HG03521 (cell line): Measurements from ENCODE around the gene TMEM17.

Experiments used
- ATAC-seq: cut with Tn5 transposase; IDR thresholded peaks from one replicate; pipeline ENCODE4 v1.9.1; 2021; ENCODE audit warnings: mild to moderate bottlenecking, moderate library complexity; ENCODE audit not compliant: unreplicated experiment

Gene TMEM17

DNA sequence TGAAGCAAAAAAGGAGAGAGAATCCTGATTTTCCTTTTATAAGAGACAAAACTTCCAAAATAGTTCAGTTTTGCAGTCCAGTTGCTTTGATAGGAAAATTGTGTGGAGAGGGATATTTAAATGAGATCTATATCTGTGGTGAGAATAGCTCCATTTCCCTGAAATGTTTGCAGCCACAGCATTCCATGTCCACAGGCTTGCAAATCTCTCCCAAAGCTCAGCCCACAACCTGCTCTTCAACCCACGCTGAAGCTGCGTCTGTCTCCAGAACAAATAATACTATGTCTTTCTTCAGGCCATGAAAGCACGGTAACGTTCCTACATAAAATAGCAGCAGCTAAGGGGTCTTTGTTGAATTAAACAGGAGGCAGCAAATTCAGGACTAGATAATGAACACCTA is 31.8 kb downstream of the TMEM17 start:
- ATAC-seq: no peak

DNA sequence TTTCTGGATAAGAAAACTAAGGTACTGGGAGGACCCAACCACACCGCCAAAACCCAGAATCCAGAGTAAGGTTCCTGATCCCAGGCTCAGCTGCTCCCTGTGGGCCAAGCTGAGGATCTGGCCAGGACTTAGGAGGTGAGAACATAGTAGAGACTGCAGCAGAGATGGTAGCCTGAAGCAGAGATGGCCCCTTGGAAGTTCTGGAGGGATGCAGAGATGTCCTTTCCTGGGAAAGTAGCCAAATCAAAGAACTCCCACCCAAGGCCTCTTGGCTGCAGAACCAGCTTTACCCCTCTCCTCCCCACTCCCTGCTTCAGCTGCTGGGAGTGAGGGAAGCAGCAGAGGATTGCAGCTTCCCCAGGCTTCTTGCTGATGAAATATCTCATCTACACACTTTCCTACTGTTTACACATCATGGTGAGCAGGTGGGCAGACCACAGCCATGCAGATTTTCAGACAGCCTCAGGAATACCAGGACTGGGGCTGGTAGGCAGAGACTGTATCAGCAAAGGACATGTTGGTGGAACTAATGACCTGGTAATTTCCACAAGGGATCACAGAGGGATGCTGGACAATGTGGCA is 32.7 kb downstream of the TMEM17 start:
- no peak for ATAC-seq

DNA sequence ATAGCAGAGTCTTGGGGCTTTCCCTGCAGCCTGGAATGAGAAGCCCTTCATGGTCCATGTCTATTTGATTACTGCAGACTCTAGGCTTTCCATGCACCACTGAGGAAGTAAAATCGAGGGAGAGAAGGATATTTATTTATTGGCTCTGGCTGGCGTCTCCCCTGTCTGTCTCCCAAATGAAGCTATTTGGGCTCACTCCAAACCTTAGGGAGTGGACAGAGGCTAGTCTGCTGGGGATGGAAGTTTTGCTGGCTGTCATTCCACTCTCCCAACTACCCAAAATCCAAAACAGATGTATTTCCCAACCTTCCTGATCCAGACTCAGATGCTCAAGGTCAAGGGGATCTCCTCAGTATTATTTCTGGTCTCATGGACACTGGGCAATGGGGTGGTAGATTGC is 33.7 kb downstream of the TMEM17 start:
- no peak for ATAC-seq

DNA sequence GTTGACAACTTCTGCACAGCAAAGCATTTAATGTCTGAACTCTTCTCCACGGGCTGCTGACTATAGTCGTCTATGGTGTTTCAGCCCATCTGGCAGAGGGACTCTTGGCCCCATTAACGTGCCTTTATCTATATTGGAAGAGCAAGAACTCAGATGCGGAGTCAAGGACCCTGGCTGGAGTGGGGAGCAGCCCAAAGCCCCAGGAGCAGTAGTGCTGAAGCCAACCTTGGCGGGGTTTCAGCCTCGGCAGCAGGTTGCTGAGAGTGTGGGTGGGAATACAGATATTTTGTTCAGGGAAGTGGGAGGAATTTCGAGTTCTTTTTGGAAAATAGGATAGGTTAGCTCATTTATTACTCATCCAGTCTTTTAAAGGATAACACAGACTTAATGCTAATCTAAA is 34.2 kb downstream of the TMEM17 start:
- no peak for ATAC-seq

DNA sequence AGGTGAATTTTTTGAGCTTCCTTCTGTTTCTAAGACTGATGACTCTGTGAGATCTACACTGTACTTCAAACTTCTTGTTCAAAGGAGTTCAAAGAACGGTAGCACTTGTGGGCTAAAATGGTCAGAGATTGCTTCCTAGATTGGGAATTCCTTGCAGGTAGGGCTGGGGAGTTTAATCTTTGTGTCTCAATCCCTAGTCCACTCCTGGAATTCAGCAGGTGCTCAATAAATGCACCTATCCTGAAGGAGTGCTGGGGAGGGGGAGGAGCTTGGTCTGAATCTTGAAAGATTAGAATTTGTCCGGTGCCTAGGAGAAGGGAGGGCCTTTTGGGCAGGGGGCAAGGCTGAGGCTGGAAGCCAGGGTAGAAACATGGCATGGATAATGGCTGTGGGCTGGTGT is 34.6 kb downstream of the TMEM17 start:
- no peak for ATAC-seq

DNA sequence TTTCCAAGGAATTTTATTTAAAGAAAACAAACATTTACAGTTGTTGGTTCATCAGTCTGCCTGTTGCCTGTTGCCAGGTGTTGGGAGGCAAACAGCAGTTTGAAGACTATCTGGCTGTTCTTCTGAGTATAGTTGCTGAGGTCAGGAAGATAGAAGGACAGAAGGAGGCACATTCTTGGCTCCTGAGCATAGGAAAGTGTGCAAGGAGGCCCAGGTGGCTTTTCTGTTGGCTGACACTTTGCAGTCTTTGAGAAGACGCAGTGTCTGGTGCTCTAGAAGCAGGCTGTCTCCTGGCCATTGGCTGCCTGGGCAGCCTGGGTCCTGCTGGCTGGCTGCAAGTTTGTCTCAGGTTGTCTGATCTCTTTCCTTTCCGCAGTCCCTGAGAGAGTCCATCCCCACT is 36.4 kb downstream of the TMEM17 start:
- ATAC-seq: no peak

DNA sequence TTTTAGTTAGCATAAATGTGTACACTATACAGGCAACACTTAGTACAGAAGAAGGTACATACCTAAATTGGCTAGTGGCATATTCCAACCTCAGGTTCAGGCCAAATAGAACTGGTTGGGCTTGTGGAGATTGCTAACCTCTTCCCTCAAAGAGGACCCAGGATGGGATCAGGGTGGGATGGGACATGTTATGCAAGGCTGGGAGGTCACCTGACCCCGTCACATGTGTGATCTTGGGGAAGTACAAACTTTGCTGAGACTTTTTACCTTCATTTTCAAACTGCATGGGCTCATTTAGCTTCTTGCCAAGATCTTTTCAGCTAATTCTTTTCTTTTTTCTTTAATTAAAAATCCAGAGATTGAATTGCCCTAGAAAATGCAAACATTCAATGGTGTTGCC is 36.9 kb downstream of the TMEM17 start:
- ATAC-seq: no peak

DNA sequence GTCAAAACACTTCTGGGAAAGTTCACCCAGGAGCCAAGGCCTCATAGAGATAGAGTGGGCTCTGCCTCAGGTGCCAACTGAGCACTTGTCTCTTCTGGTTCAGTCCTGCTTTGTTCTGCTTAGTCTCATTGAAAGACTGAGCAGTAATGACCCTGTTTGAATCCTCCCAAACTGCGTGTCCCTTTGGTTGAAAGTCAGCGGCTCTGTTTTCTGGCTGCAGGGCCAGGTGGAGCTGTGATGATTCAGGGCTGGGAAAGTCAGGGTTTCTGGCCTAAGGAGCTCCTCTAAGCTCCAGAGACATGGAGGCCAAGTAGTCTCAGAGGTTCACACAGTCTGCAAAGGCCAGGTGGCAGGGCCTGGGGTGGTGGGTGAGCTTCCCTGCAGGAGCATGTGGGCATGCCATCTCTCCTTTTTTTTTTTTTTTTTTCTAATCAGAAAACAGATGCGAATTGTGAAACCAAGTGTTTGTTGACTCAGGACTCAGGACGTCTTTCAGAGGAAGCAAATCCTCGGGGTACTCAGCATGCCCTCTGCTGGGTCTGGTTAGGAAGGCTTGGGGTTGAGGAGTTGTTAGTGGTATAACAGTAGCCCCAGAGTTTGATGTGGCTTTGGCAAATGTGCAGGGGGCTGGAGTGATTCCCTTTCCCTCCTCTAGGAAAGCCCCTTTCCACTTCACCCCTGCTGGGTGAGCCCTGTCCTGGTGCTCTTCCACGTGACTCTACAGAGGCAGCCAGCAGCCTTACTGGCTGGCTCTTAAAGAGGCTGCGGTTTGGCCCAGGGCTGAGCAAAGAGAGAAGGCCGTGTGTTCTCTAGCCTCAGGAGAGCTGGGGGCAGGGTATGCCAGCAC is 38.3 kb downstream of the TMEM17 start:
- ATAC-seq: no peak

DNA sequence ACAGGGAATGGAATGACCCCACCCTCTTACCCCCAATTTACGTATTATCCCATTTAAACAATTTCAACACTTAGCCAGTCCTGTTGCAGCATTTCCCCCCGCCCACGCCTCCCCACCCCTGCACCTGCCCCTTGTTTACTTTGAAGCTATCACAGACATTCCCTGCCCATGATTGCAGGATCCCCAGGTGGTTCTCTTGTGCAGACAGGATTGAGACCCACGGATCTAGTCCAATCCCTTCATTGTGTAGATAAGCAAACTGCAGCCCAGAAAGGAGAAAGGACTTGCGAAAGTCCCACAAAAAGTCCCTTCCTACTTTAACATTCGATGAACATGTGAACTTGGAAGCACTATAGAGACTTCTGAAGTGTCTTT is 38.9 kb downstream of the TMEM17 start:
- ATAC-seq: no peak

DNA sequence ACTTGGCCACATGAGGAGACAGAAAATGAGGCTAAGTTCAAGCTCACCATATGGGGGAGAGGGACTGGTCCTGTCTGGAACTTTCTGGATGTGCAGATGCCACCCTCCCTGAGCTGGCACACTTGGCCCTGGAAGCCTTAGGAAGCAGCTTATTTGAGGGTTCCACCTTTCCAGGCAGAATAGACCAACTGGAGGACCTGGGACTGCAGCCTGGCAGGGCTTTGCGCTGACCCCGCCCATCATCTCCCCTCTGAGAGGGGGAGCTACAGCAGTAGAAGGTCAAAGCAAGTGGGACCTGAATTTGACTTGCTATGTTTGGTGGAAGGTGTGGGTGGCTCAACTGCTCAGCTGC is 39.5 kb downstream of the TMEM17 start:
- no peak for ATAC-seq

DNA sequence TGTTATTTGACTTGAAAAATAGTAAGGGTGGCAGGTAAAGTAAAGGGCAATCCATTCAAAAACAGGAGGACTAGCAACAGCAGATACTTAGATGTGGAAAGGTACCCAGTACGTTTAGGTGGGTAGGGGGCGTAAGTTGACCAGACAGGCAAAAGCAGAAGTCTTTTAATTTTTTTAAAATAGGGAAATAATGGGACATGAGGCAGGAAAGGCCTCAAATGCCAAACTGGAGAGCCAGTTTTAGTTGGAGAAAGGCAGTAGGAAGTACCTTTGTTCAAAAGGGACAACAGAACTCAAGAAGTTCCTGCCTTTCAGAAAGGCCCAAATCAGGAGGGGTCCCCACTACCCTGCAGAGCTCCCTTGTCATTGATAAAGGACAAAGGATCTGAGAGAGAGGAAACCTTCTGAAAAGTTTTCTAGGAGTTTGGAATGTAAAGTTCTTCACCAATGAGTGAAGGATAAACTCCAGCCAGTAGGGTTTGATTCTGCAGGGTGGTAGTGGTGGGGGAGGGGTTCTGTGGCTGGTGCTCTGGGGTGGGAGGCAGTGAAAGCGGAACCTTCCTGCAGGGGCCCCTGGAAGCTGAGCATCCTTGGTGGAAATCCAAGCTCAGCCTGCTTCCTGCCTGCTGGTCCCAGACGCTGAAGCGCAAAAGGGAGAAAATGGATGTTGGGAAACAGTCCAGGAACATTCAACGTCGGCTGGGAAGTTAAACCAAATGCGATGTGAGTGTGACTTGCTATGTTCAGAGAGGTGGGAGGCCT is 40.1 kb downstream of the TMEM17 start:
- no peak for ATAC-seq

DNA sequence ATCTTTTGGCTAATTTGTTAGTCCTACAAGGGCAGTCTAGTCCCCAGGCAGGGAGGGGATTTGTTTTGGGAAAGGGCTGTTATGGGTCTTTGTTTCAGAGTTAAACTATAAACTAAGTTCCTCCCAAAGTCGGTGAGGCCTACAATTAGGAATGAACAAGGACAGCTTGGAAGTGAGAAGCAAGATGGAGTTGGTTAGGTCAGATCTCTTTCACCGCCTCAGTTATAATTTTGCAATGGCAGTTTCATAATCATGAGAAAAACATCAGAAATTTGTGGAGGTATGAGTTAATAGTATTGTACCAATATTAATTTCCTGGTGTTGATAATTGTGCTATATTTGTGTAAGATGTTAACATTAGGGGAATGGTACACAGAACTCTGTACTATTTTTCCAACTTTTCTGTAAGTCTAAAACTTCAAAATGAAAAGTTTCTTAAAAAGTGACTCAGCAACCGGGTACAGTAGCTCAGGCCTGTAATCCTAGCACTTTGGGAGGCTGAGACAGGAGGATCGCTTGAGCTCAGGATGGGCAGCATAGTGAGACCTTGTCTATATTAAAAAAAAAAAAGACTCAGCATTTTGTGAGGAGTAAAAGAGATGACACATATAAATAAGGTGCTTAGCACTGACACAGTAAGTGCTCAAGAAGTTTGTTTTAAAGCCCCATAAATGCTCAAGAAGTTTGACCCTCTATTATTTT is 40.8 kb downstream of the TMEM17 start:
- ATAC-seq: no peak

DNA sequence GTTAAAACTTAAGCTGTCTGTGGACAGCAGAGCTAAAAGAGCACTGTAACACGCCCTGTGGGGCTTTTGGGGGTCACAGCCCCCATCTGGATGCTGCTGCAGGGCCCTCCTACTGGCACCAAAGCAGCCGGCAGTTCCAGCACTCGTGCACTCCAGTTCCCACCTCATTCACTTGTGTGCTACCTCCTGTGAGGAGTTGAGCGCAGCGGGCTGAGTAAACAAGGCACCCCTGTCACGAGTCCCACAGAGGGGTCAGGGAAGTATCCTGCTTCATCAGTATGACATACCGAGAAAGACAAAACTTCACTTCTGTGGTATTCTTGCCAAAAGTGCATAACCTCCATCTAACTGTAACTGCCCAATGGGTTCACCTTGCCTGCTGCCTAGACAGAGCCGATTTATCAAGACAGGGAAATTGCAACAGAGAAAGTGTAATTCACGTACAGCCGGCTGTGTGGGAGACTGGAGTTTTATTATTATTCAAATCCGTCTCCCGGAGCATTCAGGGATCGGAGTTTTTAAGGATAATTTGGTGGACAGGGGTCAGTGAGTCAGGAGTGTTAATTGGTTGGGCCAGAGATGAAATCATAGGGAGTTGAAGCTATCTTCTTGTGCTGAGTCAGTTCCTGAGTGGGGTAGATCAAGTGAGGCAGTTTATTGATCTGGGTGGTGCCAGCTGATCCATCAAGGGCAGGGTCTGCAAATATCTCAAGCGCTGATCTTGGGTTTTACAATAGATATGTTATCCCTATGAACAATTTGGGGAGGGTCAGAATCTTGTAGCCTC is 41.6 kb downstream of the TMEM17 start:
- no peak for ATAC-seq

DNA sequence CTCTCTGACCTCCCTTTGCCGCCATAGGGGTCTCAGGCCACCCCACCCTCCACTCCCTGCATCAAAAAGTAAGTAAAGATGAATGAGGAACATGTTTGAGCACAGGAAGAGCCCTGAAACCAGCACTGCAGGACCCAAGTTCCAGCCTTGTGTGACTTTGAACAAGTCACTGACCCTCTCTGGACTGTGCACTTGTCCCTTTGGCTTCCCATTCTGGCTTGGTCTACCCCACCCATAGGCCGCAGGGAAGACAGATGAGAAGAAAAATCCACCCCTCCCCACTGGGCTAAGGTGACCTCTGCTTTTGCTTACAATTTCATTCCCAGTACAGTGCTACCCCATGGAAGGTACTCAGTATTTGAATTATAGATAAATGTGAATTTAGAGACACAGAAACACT is 43.8 kb downstream of the TMEM17 start:
- no peak for ATAC-seq

DNA sequence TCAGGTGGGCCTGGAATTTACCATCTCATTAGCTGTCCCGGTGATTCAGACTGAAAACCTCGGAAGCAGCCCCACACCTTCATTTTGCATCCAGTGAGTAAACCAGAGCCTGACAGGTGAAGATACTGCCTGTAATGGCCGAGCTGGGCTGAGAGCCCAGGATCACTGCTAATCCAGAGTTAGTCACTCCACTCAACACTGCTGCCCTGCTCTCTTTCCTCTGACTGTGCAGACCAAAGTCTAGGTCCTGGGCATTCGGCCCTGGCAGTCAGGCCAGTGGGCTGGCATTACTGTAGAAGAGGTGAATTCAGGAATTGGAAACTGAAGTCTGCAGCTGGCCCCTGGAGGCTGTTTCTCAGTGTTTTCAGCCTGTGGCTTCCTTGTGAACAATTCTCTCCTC is 44.3 kb downstream of the TMEM17 start:
- ATAC-seq: no peak

DNA sequence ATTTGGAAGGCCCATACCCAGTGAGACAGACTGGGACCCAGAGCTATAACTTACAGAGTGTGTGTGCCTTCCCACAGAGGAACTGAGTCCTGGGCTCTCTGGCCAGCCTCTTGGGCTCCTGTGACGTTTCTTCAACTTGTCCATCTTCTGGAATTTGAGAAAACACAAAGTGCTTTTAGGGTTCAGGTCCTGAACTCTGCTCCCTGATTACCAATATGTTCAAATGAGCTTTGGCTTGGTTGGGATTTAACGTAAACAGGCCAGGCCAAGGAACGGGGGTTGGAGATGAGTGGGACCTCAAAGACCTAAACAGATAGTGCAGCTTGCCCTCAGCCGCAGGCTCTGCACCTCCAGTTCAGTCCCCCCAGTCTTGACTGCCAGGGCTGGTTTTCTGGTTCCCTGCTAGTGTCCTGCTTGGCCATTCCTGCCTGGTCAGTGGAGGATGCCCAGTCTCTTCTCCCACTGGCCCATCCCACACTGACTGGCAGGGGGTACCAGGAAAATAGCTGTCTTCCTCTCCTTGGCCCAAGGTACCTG is 44.9 kb downstream of the TMEM17 start:
- no peak for ATAC-seq

DNA sequence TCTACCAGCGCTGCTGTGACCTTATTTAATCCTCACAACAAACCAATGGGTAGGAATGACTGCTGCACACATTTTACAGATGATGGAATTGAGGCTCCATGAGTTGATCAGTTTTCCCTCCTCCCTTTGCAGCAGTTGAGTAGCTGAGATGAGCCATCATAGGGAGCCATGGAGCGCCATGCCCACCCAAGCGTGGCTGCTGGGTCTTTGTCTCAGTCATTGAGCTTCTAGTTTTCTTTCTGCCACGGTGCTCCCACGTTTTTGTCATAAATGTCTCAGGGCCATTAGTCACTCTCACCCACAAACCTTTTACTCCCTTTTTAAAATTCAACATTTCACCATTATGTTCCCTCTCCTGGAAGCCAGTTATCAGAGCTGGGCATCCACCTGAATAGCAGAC is 45.8 kb downstream of the TMEM17 start:
- ATAC-seq: no peak

DNA sequence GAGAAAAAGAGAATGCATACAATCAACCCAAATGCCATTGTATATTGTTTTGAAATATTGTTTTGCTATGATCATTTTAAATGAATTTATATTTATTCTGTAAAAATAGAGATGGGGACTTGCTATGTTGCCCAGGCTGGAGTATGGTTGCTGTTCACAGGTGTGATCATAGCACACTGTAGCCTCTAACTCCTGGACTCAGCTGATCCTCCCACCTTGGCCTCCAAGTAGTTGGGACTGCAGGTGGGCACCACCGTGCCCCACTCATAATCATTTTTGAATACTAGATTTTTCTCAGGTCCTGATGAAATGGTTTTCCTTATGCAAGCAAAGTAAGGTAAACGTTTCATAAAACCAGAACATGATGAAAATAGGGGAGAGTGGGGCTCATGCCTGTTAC is 46.3 kb downstream of the TMEM17 start:
- ATAC-seq: no peak

DNA sequence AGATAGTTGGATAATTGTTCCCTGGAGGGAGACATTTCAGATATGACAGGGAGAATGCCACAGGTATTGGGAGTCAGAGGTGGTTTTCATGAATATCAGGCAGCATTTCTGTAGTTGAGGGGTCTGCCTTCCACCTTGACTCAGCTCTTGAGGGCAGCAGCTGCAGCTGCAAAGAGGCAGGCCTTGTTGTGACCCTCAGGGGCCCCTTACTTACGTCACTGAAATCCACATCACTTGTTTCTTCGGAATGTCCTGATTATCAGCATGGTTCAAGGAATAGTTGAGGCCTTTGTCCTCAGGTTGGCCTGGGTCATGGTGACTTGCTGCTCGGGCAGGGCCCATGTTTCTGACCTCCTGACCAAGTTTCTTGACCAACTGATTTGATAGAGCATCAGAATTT is 46.9 kb downstream of the TMEM17 start:
- ATAC-seq: no peak

DNA sequence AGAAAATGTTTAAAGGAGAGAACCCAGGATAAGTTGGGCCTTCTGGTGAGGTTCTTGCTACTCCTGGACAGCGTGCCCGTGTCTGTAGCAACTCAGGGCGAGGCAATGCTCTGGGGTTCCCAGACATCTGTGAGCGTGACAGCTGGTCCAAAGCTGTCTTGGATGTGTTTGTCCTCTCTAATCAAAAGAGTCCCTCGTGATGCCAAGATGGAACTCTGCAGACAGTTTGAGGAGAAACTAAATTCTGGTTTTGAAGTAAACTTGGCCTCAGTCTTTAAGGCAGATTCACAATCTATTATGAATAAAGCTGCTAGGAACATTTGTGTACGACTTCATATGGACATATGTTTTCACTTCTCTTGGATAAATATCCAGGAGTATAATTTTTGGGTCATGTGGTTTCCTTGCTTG is 47.3 kb downstream of the TMEM17 start:
- ATAC-seq: no peak
